HTERT RPE-1 (cell line): Measurements from ENCODE around the gene RSPRY1.

Experiments used
- in situ Hi-C: fragments of 300-500 bp; cut with MboI; formaldehyde crosslinking; loops from 4 replicates; pipeline ENCODE4 v1.14.3; 2020; ENCODE audit warnings: low sequenced_read_pairs

Gene RSPRY1

DNA sequence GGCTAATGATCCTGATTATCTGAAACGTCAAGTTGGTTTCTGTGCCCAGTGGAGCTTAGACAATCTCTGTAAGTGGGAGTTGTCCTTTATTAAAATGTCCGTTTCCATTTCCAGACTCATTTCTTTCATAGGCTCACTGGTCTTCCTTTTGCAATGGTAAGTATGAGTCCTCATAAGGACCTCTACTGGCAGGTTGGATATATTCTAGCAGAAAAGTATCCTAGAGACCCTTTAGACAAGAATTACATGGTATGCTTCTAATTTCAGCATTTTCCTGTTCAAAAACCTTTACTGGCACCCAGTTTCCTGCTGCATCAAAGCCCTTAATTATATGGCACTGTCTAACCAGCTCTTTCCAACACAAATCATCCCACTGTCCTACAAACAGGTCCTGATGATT, 30.8 kb downstream of the RSPRY1 start:
- in situ Hi-C loops = no loop called here

DNA sequence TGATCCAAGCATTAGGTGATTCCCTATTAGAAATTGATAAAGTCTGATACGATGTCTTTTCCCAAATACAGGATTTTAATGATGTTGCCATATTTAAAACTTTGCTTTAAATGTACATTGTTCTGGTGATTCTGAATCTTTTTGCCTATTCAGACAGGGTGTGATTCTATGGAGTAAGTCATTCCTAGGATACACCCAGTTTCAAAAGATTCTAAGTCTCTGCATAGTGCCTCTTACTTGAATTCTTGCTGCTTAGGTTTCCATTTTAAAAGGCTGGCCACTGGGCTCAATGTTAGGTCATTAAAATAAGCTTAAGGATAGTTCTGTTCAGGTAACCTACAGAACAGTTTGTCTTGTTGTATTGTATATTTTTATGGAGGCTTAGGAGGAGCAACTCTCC, 36.9 kb downstream of the RSPRY1 start:
- in situ Hi-C loops = no loop called here

DNA sequence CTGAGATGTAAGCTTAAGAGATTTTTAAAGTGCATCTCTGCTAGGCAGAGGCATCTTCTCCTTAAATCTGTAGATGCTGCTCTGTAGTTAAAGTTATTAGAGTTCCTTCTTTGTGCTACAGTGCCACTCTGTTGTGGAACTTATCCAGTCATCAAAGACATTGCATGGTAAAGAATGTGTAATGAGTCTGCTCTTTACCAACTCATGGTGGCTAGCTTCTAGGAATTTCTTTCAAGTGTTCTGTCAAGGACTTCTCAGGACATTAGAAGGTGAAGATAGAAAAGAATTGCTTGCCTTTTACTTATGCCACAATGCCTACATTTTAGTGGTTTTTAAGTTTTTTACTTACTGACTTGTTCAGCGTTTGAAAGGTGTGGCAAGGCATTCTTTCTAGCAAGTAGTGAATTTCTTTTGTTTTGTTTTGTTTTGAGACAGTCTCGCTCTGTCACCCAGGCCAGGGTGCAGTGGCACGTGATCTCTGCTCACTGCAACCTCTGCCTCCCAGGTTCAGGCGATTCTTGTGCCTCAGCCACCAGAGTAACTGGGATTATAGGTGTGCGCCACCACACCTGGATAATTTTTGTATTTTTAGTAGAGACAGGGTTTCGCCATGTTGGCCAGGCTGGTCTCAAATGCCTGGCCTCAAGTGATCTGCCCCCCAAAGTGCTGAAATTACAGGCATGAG, 38.7 kb downstream of the RSPRY1 start:
- in situ Hi-C loops = no loop called here

DNA sequence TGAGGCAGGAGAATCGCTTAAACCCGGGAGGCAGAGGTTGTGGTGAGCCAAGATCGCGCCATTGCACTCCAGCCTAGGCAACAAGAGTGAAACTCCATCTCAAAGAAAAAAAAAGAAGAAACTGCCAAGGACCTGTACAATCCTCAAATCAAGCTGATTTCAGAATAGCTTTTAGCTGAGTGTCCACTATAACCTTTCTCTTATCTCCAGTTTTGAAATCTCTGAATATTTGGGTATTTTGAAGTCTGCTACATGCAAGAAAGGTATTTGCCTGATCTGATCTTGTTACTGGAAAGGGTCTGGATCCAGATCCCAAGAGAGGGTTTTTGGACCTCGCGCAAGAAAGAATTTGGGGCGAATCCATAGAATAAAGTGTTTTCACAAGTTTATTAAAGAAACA, 39.8 kb downstream of the RSPRY1 start:
- in situ Hi-C loops = no loop called here

DNA sequence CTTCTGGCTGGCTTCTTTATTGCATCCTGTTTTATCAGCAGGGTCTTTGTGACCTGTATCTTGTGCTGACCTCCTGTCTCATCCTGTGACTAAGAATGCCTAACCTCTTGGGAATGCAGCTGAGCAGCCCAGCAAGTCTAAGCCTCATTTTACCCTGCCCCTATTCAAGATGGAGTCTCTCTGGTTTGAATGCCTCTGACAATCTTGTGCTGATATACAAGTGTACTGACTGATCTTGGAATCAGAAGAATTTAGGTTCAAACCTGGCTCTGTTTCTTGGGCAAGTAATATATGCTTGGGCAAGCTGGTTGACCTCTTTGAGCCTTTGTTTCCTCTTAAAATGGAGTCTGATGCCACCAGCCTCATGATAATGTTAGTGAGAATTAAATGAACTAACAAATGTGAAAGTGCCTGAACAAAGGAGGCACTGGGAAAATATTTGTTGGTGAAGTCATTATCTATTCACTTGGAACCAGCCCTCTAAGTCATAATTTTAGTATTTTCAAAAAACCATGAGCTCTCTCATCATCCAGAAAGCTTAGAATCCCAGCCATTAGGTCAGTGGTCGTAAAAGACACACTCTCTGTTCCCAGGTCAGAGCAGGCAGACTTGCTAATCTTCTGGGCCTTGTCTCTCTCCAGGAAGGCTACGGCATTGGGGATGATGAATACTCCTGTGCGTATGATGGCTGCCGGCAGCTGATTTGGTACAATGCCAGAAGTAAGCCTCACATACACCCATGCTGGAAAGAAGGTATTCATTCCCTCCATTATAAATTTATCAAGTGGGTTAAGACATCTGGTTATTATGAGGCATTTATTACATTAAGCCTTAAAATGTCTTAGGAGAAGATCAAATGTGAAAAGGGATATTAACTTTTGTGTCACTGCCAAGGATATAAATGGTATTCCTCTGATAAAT, 40.8 kb downstream of the RSPRY1 start:
- in situ Hi-C loops = no loop called here

DNA sequence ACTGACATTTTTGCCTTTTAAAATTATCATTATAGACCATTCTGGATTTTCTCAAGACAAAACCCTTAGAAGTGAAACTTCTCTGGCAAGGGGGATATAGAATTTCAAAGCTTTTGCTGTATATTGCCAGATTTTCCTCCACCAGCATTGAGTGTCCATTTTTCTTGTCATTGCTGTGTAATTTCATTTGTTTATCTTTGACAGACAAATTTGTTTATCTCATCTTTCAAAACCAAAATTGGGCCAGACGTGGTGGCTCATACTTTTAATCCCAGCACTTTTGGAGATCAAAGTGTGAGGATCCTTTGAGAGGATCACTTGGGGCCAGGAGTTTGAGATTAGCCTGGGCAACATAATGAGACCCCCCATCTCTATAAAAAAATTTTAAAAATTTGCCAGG, 43.0 kb downstream of the RSPRY1 start:
- in situ Hi-C loops = no loop called here

DNA sequence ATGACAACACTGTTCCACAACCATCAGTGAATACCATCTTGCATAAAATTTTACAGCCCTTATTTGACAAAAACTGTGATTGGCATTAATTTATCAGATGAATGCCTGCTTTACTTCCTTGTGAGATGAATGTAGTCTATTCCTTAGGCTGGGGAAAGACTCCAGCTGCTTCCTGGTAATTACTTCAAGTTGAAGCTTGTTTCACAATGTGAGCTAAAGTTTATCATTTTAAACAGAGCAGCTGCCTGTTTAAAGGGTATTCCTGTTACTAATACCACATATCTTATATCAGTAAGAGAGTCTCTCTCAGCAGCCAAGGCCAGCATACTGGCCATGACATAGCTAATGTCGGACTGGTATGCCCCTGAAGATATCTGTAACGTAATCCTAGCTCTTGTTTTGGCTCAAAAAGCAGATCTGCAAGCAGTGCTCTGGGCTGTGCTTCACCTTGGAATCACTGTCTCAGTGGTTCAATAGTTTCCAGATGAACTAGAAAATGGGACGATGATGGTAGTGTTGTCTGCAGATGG, 45.8 kb downstream of the RSPRY1 start:
- in situ Hi-C loops = no loop called here

DNA sequence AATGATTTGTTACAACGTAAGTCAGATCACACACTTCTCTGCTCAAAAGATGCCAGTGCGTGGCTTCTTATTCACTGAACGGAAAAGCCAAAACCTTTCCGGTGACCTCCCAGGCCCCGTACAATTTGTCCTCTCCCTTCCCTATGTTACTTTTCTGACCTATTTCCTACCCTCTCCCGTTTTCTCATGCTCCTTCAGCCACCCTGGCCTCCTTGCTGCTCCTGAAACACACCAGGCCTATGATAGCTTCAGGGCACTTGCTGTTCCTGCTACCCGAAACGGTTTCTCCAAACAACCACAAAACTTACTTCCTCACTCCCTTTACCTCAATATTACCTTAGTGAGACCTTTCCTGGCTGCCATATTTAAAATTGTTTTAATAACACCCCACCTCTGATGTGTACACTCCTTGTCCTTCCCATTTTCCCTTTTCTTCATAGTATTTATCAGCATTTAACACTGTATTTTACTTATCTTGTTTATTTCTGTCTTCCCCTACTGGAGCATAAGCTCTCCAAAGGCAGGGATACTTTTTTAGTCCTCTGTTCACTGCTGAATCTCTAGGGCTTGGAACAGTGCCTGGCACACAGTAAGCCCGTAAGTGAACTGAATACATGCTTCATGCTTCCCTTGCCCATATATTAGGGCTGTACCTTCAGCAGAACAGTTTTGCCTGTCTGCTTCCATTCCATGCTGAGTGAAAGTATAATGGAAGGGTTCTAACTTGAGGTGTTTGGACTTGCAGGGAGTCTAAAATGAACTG, 48.0 kb downstream of the RSPRY1 start:
- in situ Hi-C loops = no loop called here

DNA sequence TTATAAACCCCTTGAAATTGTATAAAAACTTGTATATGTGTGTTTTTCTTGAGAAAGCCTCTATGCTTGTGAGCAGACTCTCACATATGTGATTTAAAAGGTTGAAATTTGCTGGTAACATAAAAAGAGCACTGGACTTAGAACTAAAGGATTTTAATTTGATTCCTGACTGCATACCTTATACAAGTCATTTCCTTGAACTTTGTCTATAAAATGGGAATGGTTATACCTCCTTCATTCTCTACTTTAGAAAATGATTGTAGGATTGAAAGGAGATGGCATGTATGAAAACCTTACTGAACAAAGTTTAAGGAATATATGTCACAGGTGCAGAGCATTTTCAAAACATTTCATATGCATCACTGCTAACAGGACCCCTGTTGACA, 48.6 kb downstream of the RSPRY1 start:
- in situ Hi-C loops = no loop called here

DNA sequence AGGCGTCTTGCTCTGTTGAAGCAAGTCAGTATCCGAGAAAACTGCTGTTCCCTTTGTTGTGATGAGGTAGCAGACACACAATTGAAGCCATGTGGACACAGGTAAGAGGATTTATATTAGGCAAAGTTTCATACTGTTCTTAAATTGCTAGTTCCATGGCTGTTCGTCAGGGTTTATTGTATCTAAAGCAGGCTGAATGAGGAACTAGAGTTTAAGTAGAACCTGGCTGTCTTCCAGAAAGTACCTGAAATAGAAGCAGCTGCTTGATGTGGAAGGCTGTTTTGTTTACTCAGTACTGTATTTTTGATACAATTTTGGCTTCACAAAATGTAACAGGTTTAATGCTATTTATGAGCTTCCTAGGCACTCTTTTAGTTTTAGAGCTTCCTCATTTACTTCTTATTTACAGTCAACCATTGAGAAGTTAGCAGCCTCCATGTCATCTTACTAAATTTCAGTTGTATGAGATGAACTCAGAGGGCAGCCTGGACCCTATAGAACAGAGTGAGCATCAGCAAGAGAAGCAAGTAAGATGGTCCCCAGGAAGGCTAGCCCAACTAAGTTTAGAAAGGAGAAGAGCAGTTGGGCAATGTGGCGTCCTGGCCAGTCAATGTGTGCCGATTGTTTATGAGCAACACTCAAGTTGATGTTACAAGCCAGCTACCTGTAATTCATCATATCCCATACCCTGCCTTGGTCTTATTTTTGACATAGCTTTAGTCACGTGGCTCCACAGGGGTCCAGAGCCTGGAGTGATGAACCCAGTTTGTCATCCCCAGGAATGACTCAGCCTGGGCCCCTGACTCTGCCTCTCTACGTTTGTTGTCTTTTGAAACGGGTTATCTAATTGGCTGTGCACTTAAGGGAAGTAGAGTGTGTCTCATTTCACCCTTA, 49.2 kb downstream of the RSPRY1 start:
- in situ Hi-C loops = no loop called here

DNA sequence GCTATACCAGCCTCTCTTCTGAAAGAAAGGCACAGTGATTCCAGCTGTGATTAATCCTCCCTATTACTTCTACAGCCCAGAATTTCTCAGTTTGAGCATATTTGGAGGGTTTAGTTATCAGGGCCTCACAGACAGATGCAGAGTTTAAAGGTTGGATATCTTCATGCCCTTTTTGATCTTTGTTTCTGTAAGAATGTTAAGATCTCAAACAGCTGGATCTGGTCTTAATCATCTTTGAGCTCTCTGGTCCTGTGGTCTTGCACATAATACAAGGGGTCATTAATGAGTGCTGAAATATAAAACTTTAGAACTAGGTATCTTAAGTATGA, 49.9 kb downstream of the RSPRY1 start:
- in situ Hi-C loops = no loop called here

DNA sequence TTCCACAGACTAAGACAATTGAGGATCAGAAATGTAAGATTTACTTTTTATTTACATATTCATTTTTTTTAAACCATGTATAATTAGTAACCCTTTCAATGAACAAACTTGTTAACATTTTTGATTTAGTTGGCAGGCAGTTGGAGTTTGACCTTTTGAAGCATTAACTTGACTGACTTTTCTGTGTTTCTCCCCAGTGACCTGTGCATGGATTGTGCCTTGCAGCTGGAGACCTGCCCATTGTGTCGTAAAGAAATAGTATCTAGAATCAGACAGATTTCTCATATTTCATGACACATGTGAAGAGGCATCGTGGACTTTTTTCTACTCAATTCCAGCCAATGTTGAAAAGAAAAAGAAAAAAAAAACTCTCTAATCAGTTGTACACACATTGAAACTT, 52.6 kb downstream of the RSPRY1 start:
- in situ Hi-C loops = no loop called here

DNA sequence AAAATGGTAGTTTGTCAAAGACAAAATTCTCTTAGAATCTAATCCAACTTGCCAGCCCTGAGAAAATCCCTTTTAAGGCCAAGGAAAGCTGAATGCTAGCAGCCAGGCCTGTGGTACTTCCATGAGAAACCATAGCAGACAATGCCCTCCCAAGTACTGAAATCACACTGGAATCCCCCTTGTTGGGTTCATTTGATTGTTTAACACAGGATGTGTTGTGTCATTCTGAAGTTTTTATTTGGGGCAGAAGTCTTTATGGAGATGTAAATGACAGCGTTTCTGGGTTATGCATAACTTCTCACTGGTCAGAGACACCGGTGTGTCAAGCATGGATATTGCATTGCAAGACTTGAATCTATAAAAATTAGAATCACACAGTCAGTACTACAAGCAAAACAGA, 53.0 kb downstream of the RSPRY1 start:
- in situ Hi-C loops = no loop called here

DNA sequence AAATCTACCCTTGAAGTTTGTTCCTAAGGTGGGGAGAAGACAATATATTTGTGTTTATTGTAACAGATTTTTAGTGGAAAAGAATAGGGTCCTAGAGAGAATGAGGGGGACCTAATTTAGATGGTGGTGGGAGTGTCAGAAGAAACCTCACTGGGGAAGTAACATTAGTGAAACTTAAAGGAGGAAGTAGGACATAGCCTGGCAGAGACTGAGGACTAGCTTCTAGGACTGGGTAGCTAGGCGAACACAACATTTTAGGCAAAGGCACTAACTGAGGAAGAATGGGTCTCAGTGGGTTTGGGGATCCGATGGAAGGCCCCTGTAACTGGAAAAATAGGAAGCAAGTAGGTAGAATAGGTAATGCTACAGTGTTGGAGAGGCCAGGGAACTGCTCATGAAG, 54.7 kb downstream of the RSPRY1 start:
- in situ Hi-C loops = no loop called here

DNA sequence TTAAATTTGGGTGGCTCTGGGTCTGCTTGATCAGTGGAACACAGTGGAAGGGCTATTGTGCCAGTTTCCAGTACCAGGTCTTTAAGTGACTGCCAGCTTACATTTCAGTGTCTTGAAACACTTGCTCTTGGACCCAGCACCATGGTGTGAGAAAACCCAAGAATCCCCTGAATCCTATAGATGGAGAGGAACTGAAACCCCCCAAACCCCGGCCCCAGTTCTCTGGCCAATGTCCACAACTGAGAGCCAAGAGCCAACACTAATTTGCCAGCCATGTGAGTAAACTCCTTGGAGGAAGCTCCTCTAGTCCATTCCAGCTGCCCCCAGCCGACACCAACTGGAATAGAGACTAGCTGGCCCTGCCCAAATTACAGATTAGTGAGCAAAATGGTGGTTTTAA, 56.5 kb downstream of the RSPRY1 start:
- in situ Hi-C loops = no loop called here

DNA sequence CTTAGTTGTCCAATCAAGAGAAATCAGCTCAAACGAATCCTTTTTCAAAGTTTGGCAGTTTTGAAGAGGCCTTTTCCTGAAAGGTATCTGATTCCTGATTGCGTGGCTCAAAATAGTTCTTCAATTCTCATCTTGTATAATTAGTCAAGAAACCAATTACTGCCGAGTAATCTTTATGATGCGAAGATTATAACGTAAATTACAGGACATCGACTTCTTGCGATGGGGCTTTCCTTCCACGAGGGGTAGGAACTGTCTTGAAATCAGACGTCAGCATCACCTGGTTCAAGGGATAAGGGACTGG, 58.3 kb downstream of the RSPRY1 start:
- in situ Hi-C loops = no loop called here

DNA sequence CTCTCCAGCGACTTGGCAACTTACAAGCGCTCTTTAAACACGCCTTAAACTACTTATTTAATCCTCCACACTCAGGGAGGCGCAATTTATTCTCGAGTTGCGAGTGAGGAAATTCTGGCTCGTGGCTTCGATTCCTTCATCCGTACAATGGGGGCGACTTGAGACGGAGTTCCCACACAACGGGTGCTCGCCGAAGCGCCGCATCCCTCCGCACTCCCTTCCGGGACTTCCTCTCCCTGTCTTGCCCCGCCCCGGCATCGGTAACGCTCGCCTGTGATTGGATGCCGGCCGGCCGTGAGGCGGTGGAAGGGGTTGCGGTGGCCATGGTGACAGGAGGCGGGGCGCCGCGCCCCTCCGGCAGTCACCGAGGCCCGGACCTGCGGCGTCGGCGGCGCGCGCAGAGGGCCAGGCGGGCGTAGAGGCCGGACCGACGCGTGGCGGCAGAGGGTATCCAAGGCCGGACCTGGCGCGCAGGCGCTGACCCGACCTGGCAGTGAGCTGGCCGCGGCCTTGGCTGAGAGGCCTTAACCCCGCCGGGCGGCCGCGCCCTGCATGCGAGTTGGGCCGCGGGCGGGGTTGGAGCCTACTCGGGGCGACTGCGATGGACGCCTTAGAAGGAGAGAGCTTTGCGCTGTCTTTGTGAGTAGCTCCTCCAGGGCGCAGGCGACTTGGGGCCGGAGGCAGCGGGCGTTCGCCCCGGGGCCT, 58.8 kb downstream of the RSPRY1 start, which contains the start of gene ARL2BP:
Gene ARL2BP (plus strand): TSS at position 493 of the 705 bp plus-strand sequence. CDS start 109 bp downstream, at position 602.
- in situ Hi-C loops = no loop called here

DNA sequence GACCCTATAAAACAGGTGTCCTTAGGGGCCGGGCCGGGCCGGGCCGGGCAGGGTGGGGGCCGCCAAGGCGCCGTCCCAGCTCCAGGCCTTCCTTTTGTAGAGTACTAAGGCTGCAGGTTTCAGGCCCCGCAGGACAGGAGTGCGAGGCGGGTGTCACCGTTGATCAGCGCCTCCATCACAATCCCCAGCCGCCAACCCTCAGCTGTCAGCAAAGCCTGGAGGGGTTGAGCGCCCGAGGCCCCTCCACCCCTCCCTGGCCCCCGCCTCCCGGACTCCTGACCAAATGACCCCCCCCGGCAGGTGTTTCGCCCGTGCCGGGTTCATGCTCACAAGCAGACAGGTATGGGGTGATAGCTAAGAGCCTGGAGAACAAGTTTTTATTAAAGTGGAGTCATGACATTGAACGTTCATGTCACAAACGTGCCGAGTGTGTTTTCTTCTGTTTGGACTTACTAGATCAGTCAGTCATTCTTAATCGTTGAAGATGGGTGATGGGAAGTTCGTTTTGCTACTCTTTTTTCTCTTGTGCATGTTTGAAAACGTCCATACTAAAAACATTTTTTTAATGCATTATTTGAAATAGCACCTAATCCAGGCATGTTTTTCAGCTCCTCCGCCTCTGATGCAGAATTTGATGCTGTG, 59.5 kb downstream of the RSPRY1 start:
- in situ Hi-C loops = no loop called here

DNA sequence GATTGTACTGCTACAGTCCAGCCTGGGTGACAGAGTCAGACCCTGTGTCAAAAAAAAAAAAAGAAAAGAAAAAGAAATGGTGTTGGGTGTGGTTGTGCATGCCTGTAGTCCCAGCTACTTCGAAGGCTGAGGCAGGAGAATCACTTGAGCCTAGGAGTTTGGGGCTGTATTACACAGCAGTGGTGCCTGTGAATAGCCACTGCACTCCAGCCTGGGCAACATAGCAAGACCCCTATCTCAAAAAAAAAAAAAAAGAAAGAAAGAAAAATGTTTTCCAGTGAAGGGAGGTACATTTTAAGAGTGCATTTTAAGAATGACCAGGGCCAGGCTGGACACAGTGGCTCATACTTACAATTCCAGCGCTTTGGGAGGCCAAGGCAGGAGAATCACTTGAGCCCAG, 65.2 kb downstream of the RSPRY1 start:
- in situ Hi-C loops = no loop called here
